ENCODE results near the gene CLRN2.
"Not testable (repeated sequence)": the region's sequence is repeated elsewhere in the genome, so short reads cannot be mapped to it uniquely, and the experiment has no call there.

CLRN2 gene

GRCh38 chr4:17561195-17561909, 46.4 kb downstream of the CLRN2 start:
- no peak overlapping the region for H3K4me3 ChIP-seq (ENCODE audit: low read depth, low read length)
- no peak overlapping the region for H3K27ac ChIP-seq (ENCODE audit: low read depth, low read length)
- H3K9me3 ChIP-seq (ENCODE audit: control insufficient read depth, insufficient read depth, low read length): no peaks in the 10 kb centered on the region
- H3K4me1 ChIP-seq (ENCODE audit: control insufficient read depth, insufficient read depth, low read length): no peaks in the 10 kb centered on the region
- H3K9ac ChIP-seq (ENCODE audit: low read depth, low read length): no peak overlapping the region
- H3K36me3 ChIP-seq (ENCODE audit: control insufficient read depth, insufficient read depth, low read length): no peaks in the 10 kb centered on the region
- no peaks in the 10 kb centered on the region for H3K27me3 ChIP-seq (ENCODE audit: control insufficient read depth, insufficient read depth, low read length)

GRCh38 chr4:17562157-17562556, 47.2 kb downstream of the CLRN2 start:
- H3K36me3 ChIP-seq (ENCODE audit: control insufficient read depth, insufficient read depth, low read length): no peaks in the 10 kb centered on the region
- no peak overlapping the region for H3K4me3 ChIP-seq (ENCODE audit: low read depth, low read length)
- no peaks in the 10 kb centered on the region for H3K4me1 ChIP-seq (ENCODE audit: control insufficient read depth, insufficient read depth, low read length)
- H3K27ac ChIP-seq (ENCODE audit: low read depth, low read length): no peak overlapping the region
- H3K9ac ChIP-seq (ENCODE audit: low read depth, low read length): no peak overlapping the region
- no peaks in the 10 kb centered on the region for H3K27me3 ChIP-seq (ENCODE audit: control insufficient read depth, insufficient read depth, low read length)
- no peaks in the 10 kb centered on the region for H3K9me3 ChIP-seq (ENCODE audit: control insufficient read depth, insufficient read depth, low read length)

- H3K9me3 ChIP-seq (ENCODE audit: control insufficient read depth, insufficient read depth, low read length): no peaks in the 10 kb centered on the region
- no peaks in the 10 kb centered on the region for H3K36me3 ChIP-seq (ENCODE audit: control insufficient read depth, insufficient read depth, low read length)
- H3K27ac ChIP-seq (ENCODE audit: low read depth, low read length): no peak overlapping the region
- H3K9ac ChIP-seq (ENCODE audit: low read depth, low read length): no peak overlapping the region
- H3K4me1 ChIP-seq (ENCODE audit: control insufficient read depth, insufficient read depth, low read length): no peaks in the 10 kb centered on the region
- H3K4me3 ChIP-seq (ENCODE audit: low read depth, low read length): no peak overlapping the region
- no peaks in the 10 kb centered on the region for H3K27me3 ChIP-seq (ENCODE audit: control insufficient read depth, insufficient read depth, low read length)
Measured at GRCh38 chr4:17565846-17566245, 50.9 kb downstream of the CLRN2 start.

GRCh38 chr4:17567271-17567670, 52.3 kb downstream of the CLRN2 start:
- H3K4me3 ChIP-seq (ENCODE audit: low read depth, low read length): no peak overlapping the region
- no peaks in the 10 kb centered on the region for H3K36me3 ChIP-seq (ENCODE audit: control insufficient read depth, insufficient read depth, low read length)
- no peaks in the 10 kb centered on the region for H3K9me3 ChIP-seq (ENCODE audit: control insufficient read depth, insufficient read depth, low read length)
- H3K9ac ChIP-seq (ENCODE audit: low read depth, low read length): no peak overlapping the region
- no peaks in the 10 kb centered on the region for H3K27me3 ChIP-seq (ENCODE audit: control insufficient read depth, insufficient read depth, low read length)
- no peak overlapping the region for H3K27ac ChIP-seq (ENCODE audit: low read depth, low read length)
- H3K4me1 ChIP-seq (ENCODE audit: control insufficient read depth, insufficient read depth, low read length): no peaks in the 10 kb centered on the region

GRCh38 chr4:17574206-17574605, 59.2 kb downstream of the CLRN2 start:
- Histone ChIP-seq H3K27ac (ENCODE audit: low read depth, low read length) (no peak overlapping the region), H3K9ac (ENCODE audit: low read depth, low read length) (no peak overlapping the region), H3K4me3 (ENCODE audit: low read depth, low read length) (no peak overlapping the region), H3K27me3 (ENCODE audit: control insufficient read depth, insufficient read depth, low read length) (0 out of 2 replicates have a peak, but pooled peaks cover 2% of the 10 kb centered on the region), H3K36me3 (ENCODE audit: control insufficient read depth, insufficient read depth, low read length) (no peaks in the 10 kb centered on the region), H3K4me1 (ENCODE audit: control insufficient read depth, insufficient read depth, low read length) (0 out of 2 replicates have a peak, but pooled peaks cover 6% of the 10 kb centered on the region), H3K9me3 (ENCODE audit: control insufficient read depth, insufficient read depth, low read length) (no peaks in the 10 kb centered on the region)

GRCh38 chr4:17575177-17575576, 60.2 kb downstream of the CLRN2 start:
- H3K36me3 ChIP-seq (ENCODE audit: control insufficient read depth, insufficient read depth, low read length); H3K27me3 ChIP-seq (ENCODE audit: control insufficient read depth, insufficient read depth, low read length); H3K9ac ChIP-seq (ENCODE audit: low read depth, low read length); H3K4me3 ChIP-seq (ENCODE audit: low read depth, low read length); H3K9me3 ChIP-seq (ENCODE audit: control insufficient read depth, insufficient read depth, low read length); H3K4me1 ChIP-seq (ENCODE audit: control insufficient read depth, insufficient read depth, low read length); H3K27ac ChIP-seq (ENCODE audit: low read depth, low read length): not testable (repeated sequence)

All from HUES48 (cell line).